ENCODE results near the gene EVPL.

- TF ChIP-seq CTCF (IDR thresholded peaks at IDR 0.05) (no peak), POLR2AphosphoS5 (IDR thresholded peaks at IDR 0.05) (no peak)
Measured at GRCh38 chr17:76009447-76009846, 17.7 kb downstream of the EVPL start.
